HepG2 (cell line): ENCODE measurements around the gene AMDHD1. TPM values are rescaled to one million over a fixed set of nuclear protein-coding genes. Genes with fewer than 3 reads are reported as not detected.

Source experiments
- ARNT2 ChIP-seq: sonication (generic); formaldehyde crosslinking; IDR thresholded peaks from 2 replicates; pipeline ENCODE4 v1.8.0; 2022; ENCODE audit warnings: mild to moderate bottlenecking, low read depth, missing genetic modification reagents, moderate library complexity
- FOSL2 ChIP-seq: sonication (generic); formaldehyde crosslinking; IDR thresholded peaks from 2 replicates; pipeline ENCODE4 v1.4.0; 2020; ENCODE audit warnings: missing genetic modification reagents
- FOXK2 ChIP-seq: fragments of 450-650 bp; IDR thresholded peaks from 2 replicates; pipeline ENCODE4 v1.6.1; 2016
- HDAC2 ChIP-seq: sonication (generic); formaldehyde crosslinking; IDR thresholded peaks from 2 replicates; pipeline ENCODE4 v1.4.0; 2020; ENCODE audit warnings: missing genetic modification reagents
- ISL2 ChIP-seq: sonication (generic); formaldehyde crosslinking; IDR thresholded peaks from 2 replicates; pipeline ENCODE4 v1.5.0; 2020; ENCODE audit warnings: missing genetic modification reagents
- KAT7 ChIP-seq: IDR thresholded peaks from 2 replicates; pipeline ENCODE4 v1.6.1; 2018; ENCODE audit warnings: borderline replicate concordance, missing compliant biosample characterization
- KLF16 ChIP-seq, 2 experiments: sonication (generic) in 1 of 2; formaldehyde crosslinking in 1 of 2; IDR thresholded peaks; 2 replicates each; pipeline versions ENCODE4 v1.6.1 to v1.8.0; 2016 to 2023; ENCODE audit warnings: missing genetic modification reagents in 2 of 2, missing compliant biosample characterization in 1 of 2
- LCORL ChIP-seq, 2 experiments: fragments of 450-650 bp in 1 of 2; sonication (generic) in 1 of 2; formaldehyde crosslinking in 1 of 2; IDR thresholded peaks; 2 replicates each; pipeline versions ENCODE4 v1.5.0 to v1.6.1; 2017 to 2020; ENCODE audit warnings: antibody characterized with exemption in 1 of 2, missing genetic modification reagents in 1 of 2
- NFE2L2 ChIP-seq: fragments of 150-350 bp; IDR thresholded peaks from 2 replicates; pipeline ENCODE4 v1.6.1; 2014; ENCODE audit warnings: low read length
- NR2F6 ChIP-seq, 2 experiments: IDR thresholded peaks; 2 replicates each; pipeline ENCODE4 v1.6.1; 2016; ENCODE audit warnings: antibody characterized with exemption in 1 of 2, mild to moderate bottlenecking in 1 of 2
- ONECUT2 ChIP-seq: sonication (generic); formaldehyde crosslinking; IDR thresholded peaks from 2 replicates; pipeline ENCODE4 v1.4.0; 2020; ENCODE audit warnings: missing genetic modification reagents
- RARA ChIP-seq: IDR thresholded peaks from 2 replicates; pipeline ENCODE4 v1.6.1; 2016; ENCODE audit warnings: missing genetic modification reagents, missing compliant biosample characterization
- TCF12 ChIP-seq, 2 experiments: fragments of 450-650 bp in 1 of 2; sonication (generic) in 1 of 2; formaldehyde crosslinking in 1 of 2; IDR thresholded peaks; 2 replicates each; pipeline versions ENCODE4 v1.6.1 to v1.8.0; 2017 to 2022; ENCODE audit warnings: antibody characterized with exemption in 1 of 2, mild to moderate bottlenecking in 1 of 2, missing genetic modification reagents in 1 of 2, moderate library complexity in 1 of 2
- ZBTB2 ChIP-seq: sonication (generic); formaldehyde crosslinking; IDR thresholded peaks from 2 replicates; pipeline ENCODE4 v1.8.0; 2022; ENCODE audit warnings: low read depth, missing genetic modification reagents
- ZBTB43 ChIP-seq: sonication (generic); formaldehyde crosslinking; conservative IDR thresholded peaks from 2 replicates; pipeline ENCODE4 v1.4.0; 2020; ENCODE audit warnings: missing genetic modification reagents
- ZMAT3 ChIP-seq: sonication (generic); formaldehyde crosslinking; conservative IDR thresholded peaks from 2 replicates; pipeline ENCODE4 v1.7.0; 2021; ENCODE audit warnings: missing genetic modification reagents
- ZNF18 ChIP-seq: sonication (generic); formaldehyde crosslinking; IDR thresholded peaks from 2 replicates; pipeline ENCODE4 v1.8.0; 2022; ENCODE audit warnings: mild to moderate bottlenecking, missing genetic modification reagents; ENCODE audit not compliant: insufficient replicate concordance
- ZNF232 ChIP-seq: sonication (generic); formaldehyde crosslinking; IDR thresholded peaks from 2 replicates; pipeline ENCODE4 v1.4.0; 2020; ENCODE audit warnings: missing genetic modification reagents, borderline replicate concordance
- ZNF275 ChIP-seq: sonication (generic); formaldehyde crosslinking; IDR thresholded peaks from 2 replicates; pipeline ENCODE4 v1.8.0; 2022; ENCODE audit warnings: missing genetic modification reagents, mild to moderate bottlenecking, inconsistent platforms, borderline replicate concordance
- ZNF737 ChIP-seq: sonication (generic); formaldehyde crosslinking; IDR thresholded peaks from 2 replicates; pipeline ENCODE4 v1.5.0; 2020; ENCODE audit warnings: missing genetic modification reagents, mild to moderate bottlenecking, borderline replicate concordance
- ZNF781 ChIP-seq: sonication (generic); formaldehyde crosslinking; IDR thresholded peaks from 2 replicates; pipeline ENCODE4 v1.5.1; 2020; ENCODE audit warnings: borderline replicate concordance, mild to moderate bottlenecking, missing genetic modification reagents; ENCODE audit errors: not compliant biosample characterization
- ZNF800 ChIP-seq: sonication (generic); formaldehyde crosslinking; IDR thresholded peaks from 2 replicates; pipeline ENCODE4 v1.4.0; 2020; ENCODE audit warnings: missing genetic modification reagents
- polyA plus RNA-seq, 8 experiments: library from polyadenylated mRNA; depleted of rRNA in 3 of 8; stranded (reverse) in 7 of 8; unstranded in 1 of 8; fragments of >200 nt; fragmentation: Illumina TruSeq in 4 of 8; extraction: Trizol in 4 of 8; gene quantifications; 2 replicates each; pipeline versions ENCODE4 v1.2.1 to v1.2.3, GENCODE V29; 2011 to 2016; ENCODE audit warnings: low read depth in 4 of 8, missing spikeins in 1 of 8, mixed read lengths in 1 of 8; ENCODE audit not compliant: insufficient read depth in 1 of 8
- total RNA-seq, 5 experiments: library from RNA; depleted of rRNA; stranded (reverse); fragments of >200 nt; fragmentation: Illumina TruSeq; extraction: Trizol; gene quantifications; 2 replicates each; pipeline ENCODE4 v1.2.3, GENCODE V29; 2016; ENCODE audit warnings: low read depth in 1 of 5

Gene AMDHD1
- total and polyA plus RNA-seq, 2 of the 13 experiments (the other 11 are each of a cell fraction or from before 2014, with no cell fraction given): 6.5 to 29.6 TPM

GRCh38 chr12:95940514-95940913 is 2.6 kb upstream of the AMDHD1 start (continued):
- peak; percentile 38 for TF ChIP-seq ZNF781 (CRISPR knock-in tag)
- peak; percentile 75 for TF ChIP-seq ZMAT3 (CRISPR knock-in tag)
- no peak for TF ChIP-seq TCF12 (IDR thresholded peaks at IDR 0.05)
- peak; percentile 89; the same call in 1 of the 2 replicates for TF ChIP-seq TCF12 (CRISPR knock-in tag; IDR thresholded peaks at IDR 0.05)
- peak; percentile 59; the same call in 1 of the 2 replicates for TF ChIP-seq ZBTB2
- TF ChIP-seq RARA (CRISPR knock-in tag): peak; percentile 99
- no peak for TF ChIP-seq LCORL (IDR thresholded peaks at IDR 0.05)
- TF ChIP-seq LCORL (CRISPR knock-in tag; IDR thresholded peaks at IDR 0.05): peak; percentile 84
- 0 out of 2 replicates have a peak, but pooled peaks have one; percentile 31 for TF ChIP-seq ZNF800
- peak; percentile 29; the same call in 1 of the 2 replicates for TF ChIP-seq FOXK2
- no peak for TF ChIP-seq ZNF18 (CRISPR knock-in tag)
- TF ChIP-seq NFE2L2: peak; percentile 15; the same call in 1 of the 2 replicates
- 0 out of 2 replicates have a peak, but pooled peaks have one; percentile 59 for TF ChIP-seq KAT7
- TF ChIP-seq ONECUT2 (CRISPR knock-in tag): 0 out of 2 replicates have a peak, but pooled peaks have one; percentile 14
- peak; percentile 90 for TF ChIP-seq ZNF275 (CRISPR knock-in tag)
- peak; percentile 95 for TF ChIP-seq HDAC2 (CRISPR knock-in tag)
- TF ChIP-seq ARNT2 (CRISPR knock-in tag): no peak
- peak; percentile 69; the same call in 1 of the 2 replicates for TF ChIP-seq ZNF232 (CRISPR knock-in tag)
- TF ChIP-seq ZBTB43 (CRISPR knock-in tag): no peak; the same call in 1 of the 2 replicates
- no peak for TF ChIP-seq ZNF737 (CRISPR knock-in tag)
- TF ChIP-seq FOSL2 (CRISPR knock-in tag): peak; percentile 86
- TF ChIP-seq ISL2 (CRISPR knock-in tag): peak; percentile 89
- peak; percentile 99 for TF ChIP-seq NR2F6 (IDR thresholded peaks at IDR 0.05)
- peak; percentile 99 for TF ChIP-seq NR2F6 (CRISPR knock-in tag; IDR thresholded peaks at IDR 0.05)
- peak in 1 of 2 experiments; percentile 88; a peak in 1 of 4 replicates for TF ChIP-seq KLF16 (CRISPR knock-in tag; IDR thresholded peaks at IDR 0.05)
